K562 (cell line): ENCODE measurements around the gene GPR152. TPM values are rescaled to one million over a fixed set of nuclear protein-coding genes. Genes with fewer than 3 reads are reported as not detected.

Experiments
- ARID3B ChIP-seq: fragments of 250-450 bp; sonication (Bioruptor Pico); IDR thresholded peaks from 2 replicates; pipeline ENCODE4 v1.4.0; 2020; ENCODE audit warnings: borderline replicate concordance
- CBX5 ChIP-seq: IDR thresholded peaks from 2 replicates; pipeline ENCODE4 v1.6.1; 2014; ENCODE audit warnings: low read depth, borderline replicate concordance
- GTF3C2 ChIP-seq: IDR thresholded peaks from 3 replicates; pipeline ENCODE4 v1.6.1; 2011; ENCODE audit warnings: borderline replicate concordance, mild to moderate bottlenecking, moderate library complexity; ENCODE audit not compliant: insufficient read length; ENCODE audit errors: extremely low read depth
- PHF20 ChIP-seq: fragments of 450-650 bp; IDR thresholded peaks from 2 replicates; pipeline ENCODE4 v1.6.1; 2018; ENCODE audit not compliant: partially characterized antibody
- PHF21A ChIP-seq: fragments of 450-650 bp; IDR thresholded peaks from 2 replicates; pipeline ENCODE4 v1.6.1; 2017; ENCODE audit warnings: low read depth, borderline replicate concordance
- RAD51 ChIP-seq: fragments of 450-650 bp; IDR thresholded peaks from 2 replicates; pipeline ENCODE4 v1.7.1; 2016; ENCODE audit warnings: low read depth, mild to moderate bottlenecking, borderline replicate concordance
- RBM17 ChIP-seq: fragments of 200-400 bp; formaldehyde crosslinking; IDR thresholded peaks from 2 replicates; pipeline ENCODE4 v1.6.1; 2017; ENCODE audit warnings: low read depth, mild to moderate bottlenecking, low read length, borderline replicate concordance
- polyA plus RNA-seq, 8 experiments: library from polyadenylated mRNA; depleted of rRNA in 4 of 8; stranded (reverse) in 5 of 8; unstranded in 3 of 8; fragments of >200 nt; fragmentation: Nextera tagmentation in 2 of 8; fragmentation: Illumina TruSeq in 1 of 8; extraction: Ambion mirVana in 2 of 8; extraction: Trizol in 1 of 8; gene quantifications; 2 replicates each; pipeline versions ENCODE4 v1.2.1 to v1.2.3, GENCODE V29; 2011 to 2014; ENCODE audit warnings: inconsistent platforms in 1 of 8, missing spikeins in 1 of 8
- total RNA-seq, 7 experiments: library from RNA; depleted of rRNA in 6 of 7; stranded (reverse); fragments of >200 nt in 6 of 7; fragmentation: Illumina TruSeq in 2 of 7; extraction: Trizol in 2 of 7; gene quantifications; 2 replicates each; pipeline versions ENCODE4 v1.2.1 to v1.2.3, GENCODE V29; 2011 to 2021; ENCODE audit warnings: low replicate concordance in 1 of 7
- TF ChIP-seq, protein P1 (sequence below): fragments of 200-600 bp; sonication (generic); IDR thresholded peaks from one replicate; pipeline ENCODE4 v1.6.1; 2012; ENCODE audit warnings: mild to moderate bottlenecking, low read depth, low read length, inconsistent platforms

Gene GPR152
- total and polyA plus RNA-seq, 9 of the 15 experiments (the other 6 are each of a cell fraction or from before 2014, with no cell fraction given): not detected

GRCh38 chr11:67463680-67464410 is 11.3 kb upstream of the GPR152 start (continued):
- TF ChIP-seq, protein P1, sequence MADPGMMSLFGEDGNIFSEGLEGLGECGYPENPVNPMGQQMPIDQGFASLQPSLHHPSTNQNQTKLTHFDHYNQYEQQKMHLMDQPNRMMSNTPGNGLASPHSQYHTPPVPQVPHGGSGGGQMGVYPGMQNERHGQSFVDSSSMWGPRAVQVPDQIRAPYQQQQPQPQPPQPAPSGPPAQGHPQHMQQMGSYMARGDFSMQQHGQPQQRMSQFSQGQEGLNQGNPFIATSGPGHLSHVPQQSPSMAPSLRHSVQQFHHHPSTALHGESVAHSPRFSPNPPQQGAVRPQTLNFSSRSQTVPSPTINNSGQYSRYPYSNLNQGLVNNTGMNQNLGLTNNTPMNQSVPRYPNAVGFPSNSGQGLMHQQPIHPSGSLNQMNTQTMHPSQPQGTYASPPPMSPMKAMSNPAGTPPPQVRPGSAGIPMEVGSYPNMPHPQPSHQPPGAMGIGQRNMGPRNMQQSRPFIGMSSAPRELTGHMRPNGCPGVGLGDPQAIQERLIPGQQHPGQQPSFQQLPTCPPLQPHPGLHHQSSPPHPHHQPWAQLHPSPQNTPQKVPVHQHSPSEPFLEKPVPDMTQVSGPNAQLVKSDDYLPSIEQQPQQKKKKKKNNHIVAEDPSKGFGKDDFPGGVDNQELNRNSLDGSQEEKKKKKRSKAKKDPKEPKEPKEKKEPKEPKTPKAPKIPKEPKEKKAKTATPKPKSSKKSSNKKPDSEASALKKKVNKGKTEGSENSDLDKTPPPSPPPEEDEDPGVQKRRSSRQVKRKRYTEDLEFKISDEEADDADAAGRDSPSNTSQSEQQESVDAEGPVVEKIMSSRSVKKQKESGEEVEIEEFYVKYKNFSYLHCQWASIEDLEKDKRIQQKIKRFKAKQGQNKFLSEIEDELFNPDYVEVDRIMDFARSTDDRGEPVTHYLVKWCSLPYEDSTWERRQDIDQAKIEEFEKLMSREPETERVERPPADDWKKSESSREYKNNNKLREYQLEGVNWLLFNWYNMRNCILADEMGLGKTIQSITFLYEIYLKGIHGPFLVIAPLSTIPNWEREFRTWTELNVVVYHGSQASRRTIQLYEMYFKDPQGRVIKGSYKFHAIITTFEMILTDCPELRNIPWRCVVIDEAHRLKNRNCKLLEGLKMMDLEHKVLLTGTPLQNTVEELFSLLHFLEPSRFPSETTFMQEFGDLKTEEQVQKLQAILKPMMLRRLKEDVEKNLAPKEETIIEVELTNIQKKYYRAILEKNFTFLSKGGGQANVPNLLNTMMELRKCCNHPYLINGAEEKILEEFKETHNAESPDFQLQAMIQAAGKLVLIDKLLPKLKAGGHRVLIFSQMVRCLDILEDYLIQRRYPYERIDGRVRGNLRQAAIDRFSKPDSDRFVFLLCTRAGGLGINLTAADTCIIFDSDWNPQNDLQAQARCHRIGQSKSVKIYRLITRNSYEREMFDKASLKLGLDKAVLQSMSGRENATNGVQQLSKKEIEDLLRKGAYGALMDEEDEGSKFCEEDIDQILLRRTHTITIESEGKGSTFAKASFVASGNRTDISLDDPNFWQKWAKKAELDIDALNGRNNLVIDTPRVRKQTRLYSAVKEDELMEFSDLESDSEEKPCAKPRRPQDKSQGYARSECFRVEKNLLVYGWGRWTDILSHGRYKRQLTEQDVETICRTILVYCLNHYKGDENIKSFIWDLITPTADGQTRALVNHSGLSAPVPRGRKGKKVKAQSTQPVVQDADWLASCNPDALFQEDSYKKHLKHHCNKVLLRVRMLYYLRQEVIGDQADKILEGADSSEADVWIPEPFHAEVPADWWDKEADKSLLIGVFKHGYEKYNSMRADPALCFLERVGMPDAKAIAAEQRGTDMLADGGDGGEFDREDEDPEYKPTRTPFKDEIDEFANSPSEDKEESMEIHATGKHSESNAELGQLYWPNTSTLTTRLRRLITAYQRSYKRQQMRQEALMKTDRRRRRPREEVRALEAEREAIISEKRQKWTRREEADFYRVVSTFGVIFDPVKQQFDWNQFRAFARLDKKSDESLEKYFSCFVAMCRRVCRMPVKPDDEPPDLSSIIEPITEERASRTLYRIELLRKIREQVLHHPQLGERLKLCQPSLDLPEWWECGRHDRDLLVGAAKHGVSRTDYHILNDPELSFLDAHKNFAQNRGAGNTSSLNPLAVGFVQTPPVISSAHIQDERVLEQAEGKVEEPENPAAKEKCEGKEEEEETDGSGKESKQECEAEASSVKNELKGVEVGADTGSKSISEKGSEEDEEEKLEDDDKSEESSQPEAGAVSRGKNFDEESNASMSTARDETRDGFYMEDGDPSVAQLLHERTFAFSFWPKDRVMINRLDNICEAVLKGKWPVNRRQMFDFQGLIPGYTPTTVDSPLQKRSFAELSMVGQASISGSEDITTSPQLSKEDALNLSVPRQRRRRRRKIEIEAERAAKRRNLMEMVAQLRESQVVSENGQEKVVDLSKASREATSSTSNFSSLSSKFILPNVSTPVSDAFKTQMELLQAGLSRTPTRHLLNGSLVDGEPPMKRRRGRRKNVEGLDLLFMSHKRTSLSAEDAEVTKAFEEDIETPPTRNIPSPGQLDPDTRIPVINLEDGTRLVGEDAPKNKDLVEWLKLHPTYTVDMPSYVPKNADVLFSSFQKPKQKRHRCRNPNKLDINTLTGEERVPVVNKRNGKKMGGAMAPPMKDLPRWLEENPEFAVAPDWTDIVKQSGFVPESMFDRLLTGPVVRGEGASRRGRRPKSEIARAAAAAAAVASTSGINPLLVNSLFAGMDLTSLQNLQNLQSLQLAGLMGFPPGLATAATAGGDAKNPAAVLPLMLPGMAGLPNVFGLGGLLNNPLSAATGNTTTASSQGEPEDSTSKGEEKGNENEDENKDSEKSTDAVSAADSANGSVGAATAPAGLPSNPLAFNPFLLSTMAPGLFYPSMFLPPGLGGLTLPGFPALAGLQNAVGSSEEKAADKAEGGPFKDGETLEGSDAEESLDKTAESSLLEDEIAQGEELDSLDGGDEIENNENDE: no peak
- no peak for TF ChIP-seq RBM17
- no peak for TF ChIP-seq ARID3B (CRISPR knock-in tag)
- no peak for TF ChIP-seq GTF3C2
- peak; percentile 77 for TF ChIP-seq PHF20
- no peak for TF ChIP-seq PHF21A
- no peak for TF ChIP-seq RAD51
- no peak for TF ChIP-seq CBX5
